Immature natural killer cell (primary cell): Measurements from ENCODE around the gene PPIP5K1. TPM values are rescaled to one million over a fixed set of nuclear protein-coding genes. Genes with fewer than 3 reads are reported as not detected.
"Not testable (repeated sequence)": the region's sequence is repeated elsewhere in the genome, so short reads cannot be mapped to it uniquely, and the experiment has no call there.

ENCODE experiments used
- DNase-seq, 3 donors: peaks; one replicate each; pipeline ENCODE4 v3.0.0; 2022; ENCODE audit warnings: mixed read lengths in 1 of 3
- H3K27ac Mint-ChIP-seq, 6 donors: one replicate each; pipeline ENCODE4 v1.8.0; 2020; ENCODE audit warnings: mixed read lengths in 6 of 6, mild to moderate bottlenecking in 5 of 6, inconsistent platforms in 4 of 6, moderate library complexity in 3 of 6
- H3K27me3 Mint-ChIP-seq, 3 donors: one replicate each; pipeline ENCODE4 v1.8.0; 2020 to 2021; ENCODE audit warnings: low read depth in 3 of 3, mild to moderate bottlenecking in 3 of 3, mixed read lengths in 3 of 3, moderate library complexity in 3 of 3, inconsistent platforms in 1 of 3
- H3K36me3 Mint-ChIP-seq, 3 donors: one replicate each; pipeline ENCODE4 v1.8.0; 2020; ENCODE audit warnings: mixed read lengths in 3 of 3, inconsistent platforms in 2 of 3, mild to moderate bottlenecking in 2 of 3
- H3K4me1 Mint-ChIP-seq, 2 donors: one replicate each; pipeline ENCODE4 v1.8.0; 2020; ENCODE audit warnings: inconsistent platforms in 2 of 2, mild to moderate bottlenecking in 2 of 2, mixed read lengths in 2 of 2, moderate library complexity in 1 of 2
- H3K4me3 Mint-ChIP-seq, 5 donors: one replicate each; pipeline ENCODE4 v1.8.0; 2020; ENCODE audit warnings: mild to moderate bottlenecking in 5 of 5, mixed read lengths in 5 of 5, inconsistent platforms in 3 of 5, moderate library complexity in 3 of 5
- H3K9me3 Mint-ChIP-seq, 6 donors: one replicate each; pipeline ENCODE4 v1.8.0; 2020; ENCODE audit warnings: mild to moderate bottlenecking in 6 of 6, mixed read lengths in 6 of 6, inconsistent platforms in 4 of 6, moderate library complexity in 3 of 6
- polyA plus RNA-seq, 3 donors: library from polyadenylated mRNA; unstranded; fragments of 300-500 nt; fragmentation: Illumina TruSeq; gene quantifications; one replicate each; pipeline ENCODE4 v1.2.3, GENCODE V29; 2021

The PPIP5K1 gene
- polyA plus RNA-seq, 3 donors from 2014 or later, result 4.9 to 7.5 (median 7.1) TPM

- H3K27ac Mint-ChIP-seq, H3K4me3 Mint-ChIP-seq, H3K27me3 Mint-ChIP-seq, H3K4me1 Mint-ChIP-seq, H3K36me3 Mint-ChIP-seq, DNase-seq, H3K9me3 Mint-ChIP-seq: not testable (repeated sequence)
These were observed 23.4 kb downstream of the PPIP5K1 start for GRCh38 chr15:43566615-43567014.

GRCh38 chr15:43563793-43564192 is 26.2 kb downstream of the PPIP5K1 start:
- DNase-seq, H3K4me1 Mint-ChIP-seq, H3K27me3 Mint-ChIP-seq, H3K4me3 Mint-ChIP-seq, H3K36me3 Mint-ChIP-seq, H3K9me3 Mint-ChIP-seq, H3K27ac Mint-ChIP-seq: not testable (repeated sequence)

GRCh38 chr15:43562753-43563152 is 27.3 kb downstream of the PPIP5K1 start:
- not testable (repeated sequence) for H3K9me3 Mint-ChIP-seq, H3K27ac Mint-ChIP-seq, H3K4me3 Mint-ChIP-seq, DNase-seq, H3K27me3 Mint-ChIP-seq, H3K4me1 Mint-ChIP-seq, H3K36me3 Mint-ChIP-seq

GRCh38 chr15:43552986-43553385 is 37.0 kb downstream of the PPIP5K1 start:
- Mint-ChIP-seq H3K9me3 (no peaks in the 10 kb centered on the region), H3K36me3 (peaks cover 5 to 14% (median 11%) of the 10 kb centered on the region in 3 donors), H3K27ac (no peak overlapping the region), H3K4me3 (no peak overlapping the region), H3K4me1 (no peaks in the 10 kb centered on the region), H3K27me3 (peaks cover 0 to 1% (median 0%) of the 10 kb centered on the region in 3 donors)
- no peak for DNase-seq

GRCh38 chr15:43552256-43552655 is 37.8 kb downstream of the PPIP5K1 start:
- no peaks in the 10 kb centered on the region for H3K4me1 Mint-ChIP-seq
- DNase-seq, result no peak
- H3K27ac Mint-ChIP-seq, result no peak overlapping the region
- peaks cover 7 to 14% (median 9%) of the 10 kb centered on the region in 3 donors for H3K36me3 Mint-ChIP-seq
- no peak overlapping the region for H3K4me3 Mint-ChIP-seq
- peaks cover 0 to 1% (median 0%) of the 10 kb centered on the region in 3 donors for H3K27me3 Mint-ChIP-seq
- H3K9me3 Mint-ChIP-seq, result no peaks in the 10 kb centered on the region

- Mint-ChIP-seq H3K36me3 (peaks cover 11 to 18% (median 13%) of the 10 kb centered on the region in 3 donors), H3K27me3 (no peaks in the 10 kb centered on the region), H3K4me1 (no peaks in the 10 kb centered on the region), H3K4me3 (no peak overlapping the region), H3K27ac (no peak overlapping the region), H3K9me3 (no peaks in the 10 kb centered on the region)
- DNase-seq, result no peak
These were observed 39.3 kb downstream of the PPIP5K1 start for GRCh38 chr15:43550527-43551363.

- Mint-ChIP-seq H3K4me1 (no peaks in the 10 kb centered on the region), H3K27me3 (no peaks in the 10 kb centered on the region), H3K9me3 (no peaks in the 10 kb centered on the region), H3K27ac (no peak overlapping the region), H3K36me3 (peaks cover 11 to 13% (median 13%) of the 10 kb centered on the region in 3 donors), H3K4me3 (no peak overlapping the region)
- no peak for DNase-seq
These were observed 42.5 kb downstream of the PPIP5K1 start for GRCh38 chr15:43547539-43547938.

- H3K27me3 Mint-ChIP-seq, result no peaks in the 10 kb centered on the region
- DNase-seq, result no peak
- no peak overlapping the region for H3K4me3 Mint-ChIP-seq
- H3K4me1 Mint-ChIP-seq, result no peaks in the 10 kb centered on the region
- no peak overlapping the region for H3K27ac Mint-ChIP-seq
- peaks cover 7 to 11% (median 10%) of the 10 kb centered on the region in 3 donors for H3K36me3 Mint-ChIP-seq
- no peaks in the 10 kb centered on the region for H3K9me3 Mint-ChIP-seq
These were observed 44.6 kb downstream of the PPIP5K1 start for GRCh38 chr15:43545426-43545825.

GRCh38 chr15:43544266-43544665 is 45.7 kb downstream of the PPIP5K1 start:
- Mint-ChIP-seq H3K27ac (no peak overlapping the region), H3K36me3 (peaks cover 7 to 13% (median 10%) of the 10 kb centered on the region in 3 donors), H3K4me3 (no peak overlapping the region), H3K27me3 (no peaks in the 10 kb centered on the region), H3K4me1 (no peaks in the 10 kb centered on the region), H3K9me3 (no peaks in the 10 kb centered on the region)
- no peak for DNase-seq

- Mint-ChIP-seq H3K4me1 (no peaks in the 10 kb centered on the region), H3K27ac (no peak overlapping the region), H3K36me3 (peaks cover 0 to 9% (median 5%) of the 10 kb centered on the region in 3 donors), H3K9me3 (no peaks in the 10 kb centered on the region), H3K27me3 (no peaks in the 10 kb centered on the region), H3K4me3 (no peak overlapping the region)
- DNase-seq, result no peak
These were observed 48.2 kb downstream of the PPIP5K1 start for GRCh38 chr15:43541785-43542184.

- Mint-ChIP-seq H3K9me3 (no peaks in the 10 kb centered on the region), H3K4me3 (no peak overlapping the region), H3K36me3 (peaks cover 0 to 19% (median 18%) of the 10 kb centered on the region in 3 donors), H3K27ac (no peak overlapping the region), H3K4me1 (no peaks in the 10 kb centered on the region), H3K27me3 (no peaks in the 10 kb centered on the region)
- no peak for DNase-seq
These were observed 51.9 kb downstream of the PPIP5K1 start for GRCh38 chr15:43538091-43538490.

GRCh38 chr15:43534897-43535296 is 55.1 kb downstream of the PPIP5K1 start:
- H3K27me3 Mint-ChIP-seq, result no peaks in the 10 kb centered on the region
- H3K4me1 Mint-ChIP-seq, result no peaks in the 10 kb centered on the region
- peaks cover 0 to 19% (median 18%) of the 10 kb centered on the region in 3 donors for H3K36me3 Mint-ChIP-seq
- DNase-seq, result no peak
- H3K27ac Mint-ChIP-seq, result no peak overlapping the region
- H3K9me3 Mint-ChIP-seq, result no peaks in the 10 kb centered on the region
- H3K4me3 Mint-ChIP-seq, result no peak overlapping the region

- not testable (repeated sequence) for H3K4me3 Mint-ChIP-seq, H3K27me3 Mint-ChIP-seq, H3K27ac Mint-ChIP-seq, DNase-seq, H3K9me3 Mint-ChIP-seq, H3K4me1 Mint-ChIP-seq
- peaks cover 0 to 13% (median 12%) of the 10 kb centered on the region in 3 donors for H3K36me3 Mint-ChIP-seq
These were observed 57.2 kb downstream of the PPIP5K1 start for GRCh38 chr15:43532826-43533225.

GRCh38 chr15:43531018-43531670 is 58.9 kb downstream of the PPIP5K1 start:
- Mint-ChIP-seq H3K4me1 (no peaks in the 10 kb centered on the region), H3K36me3 (peaks cover 0 to 13% (median 10%) of the 10 kb centered on the region in 3 donors), H3K27me3 (no peaks in the 10 kb centered on the region), H3K27ac (no peak overlapping the region), H3K4me3 (no peak overlapping the region), H3K9me3 (no peaks in the 10 kb centered on the region)
- no peak for DNase-seq
